ENCODE data around the gene DRD2.
"Not testable (repeated sequence)": the region's sequence is repeated elsewhere in the genome, so short reads cannot be mapped to it uniquely, and the experiment has no call there.

The DRD2 gene

GRCh38 chr11:113475160-113475761, at the start of gene DRD2:
TSS of gene DRD2 (minus strand) at chr11:113475398. CDS start at chr11:113424651, 50,747 bp downstream.
- no peak for DNase-seq (ENCODE audit: low read depth)

GRCh38 chr11:113523906-113524305, 48.7 kb upstream of the DRD2 start:
- DNase-seq (ENCODE audit: low read depth) = not testable (repeated sequence)

GRCh38 chr11:113521737-113522517, 46.7 kb upstream of the DRD2 start:
- DNase-seq (ENCODE audit: low read depth) = no peak

- no peak for DNase-seq (ENCODE audit: low read depth)
These were observed 44.9 kb upstream of the DRD2 start for GRCh38 chr11:113519989-113520613.

GRCh38 chr11:113518716-113519495, 43.7 kb upstream of the DRD2 start:
- DNase-seq (ENCODE audit: low read depth) = no peak

GRCh38 chr11:113517361-113517760, 42.2 kb upstream of the DRD2 start:
- no peak for DNase-seq (ENCODE audit: low read depth)

GRCh38 chr11:113514856-113515255, 39.7 kb upstream of the DRD2 start:
- no peak for DNase-seq (ENCODE audit: low read depth)

- DNase-seq (ENCODE audit: low read depth) = no peak
These were observed 32.1 kb upstream of the DRD2 start for GRCh38 chr11:113507341-113507740.

GRCh38 chr11:113506893-113507292, 31.7 kb upstream of the DRD2 start:
- no peak for DNase-seq (ENCODE audit: low read depth)

GRCh38 chr11:113506461-113506860, 31.3 kb upstream of the DRD2 start:
- DNase-seq (ENCODE audit: low read depth) = no peak

GRCh38 chr11:113505541-113506375, 30.6 kb upstream of the DRD2 start:
- no peak for DNase-seq (ENCODE audit: low read depth)

- no peak for DNase-seq (ENCODE audit: low read depth)
These were observed 29.8 kb upstream of the DRD2 start for GRCh38 chr11:113505046-113505445.

- no peak for DNase-seq (ENCODE audit: low read depth)
These were observed 29.4 kb upstream of the DRD2 start for GRCh38 chr11:113504586-113504985.

GRCh38 chr11:113504071-113504470, 28.9 kb upstream of the DRD2 start:
- no peak for DNase-seq (ENCODE audit: low read depth)

GRCh38 chr11:113497066-113497910, 22.1 kb upstream of the DRD2 start:
- DNase-seq (ENCODE audit: low read depth) = no peak

GRCh38 chr11:113496026-113496651, 20.9 kb upstream of the DRD2 start:
- no peak for DNase-seq (ENCODE audit: low read depth)

- no peak for DNase-seq (ENCODE audit: low read depth)
These were observed 18.8 kb upstream of the DRD2 start for GRCh38 chr11:113494021-113494420.

- no peak for DNase-seq (ENCODE audit: low read depth)
These were observed 18.0 kb upstream of the DRD2 start for GRCh38 chr11:113493206-113493605.

GRCh38 chr11:113488931-113489351, 13.7 kb upstream of the DRD2 start:
- DNase-seq (ENCODE audit: low read depth) = no peak

- no peak for DNase-seq (ENCODE audit: low read depth)
These were observed 12.4 kb upstream of the DRD2 start for GRCh38 chr11:113487622-113488021.

Measured in T-helper 22 cell (primary cell).